Activated T-helper 1 cell treated with Interleukin-2 at 50 U/mL for 16 hours (primary cell): Measurements from ENCODE around the gene ZBTB7C.
"Not testable (repeated sequence)": the region's sequence is repeated elsewhere in the genome, so short reads cannot be mapped to it uniquely, and the experiment has no call there.

Experiments used
- DNase-seq: peaks from one replicate; pipeline ENCODE4 v3.0.0-alpha.2; 2020; ENCODE audit warnings: low read depth

Gene ZBTB7C

GRCh38 chr18:48296581-48296980 is 112.6 kb downstream of the ZBTB7C start:
- DNase-seq, result no peak

GRCh38 chr18:48295586-48296311 is 113.4 kb downstream of the ZBTB7C start:
- DNase-seq, result no peak

GRCh38 chr18:48294899-48295585 is 114.1 kb downstream of the ZBTB7C start:
- DNase-seq, result no peak

GRCh38 chr18:48293954-48294898 is 115.0 kb downstream of the ZBTB7C start:
- DNase-seq, result no peak

GRCh38 chr18:48292782-48293424 is 116.3 kb downstream of the ZBTB7C start:
- no peak for DNase-seq

GRCh38 chr18:48292229-48292628 is 117.0 kb downstream of the ZBTB7C start:
- no peak for DNase-seq

- no peak for DNase-seq
Observed at GRCh38 chr18:48290162-48290926, 118.8 kb downstream of the ZBTB7C start.

GRCh38 chr18:48284743-48285142 is 124.4 kb downstream of the ZBTB7C start:
- DNase-seq, result no peak

- not testable (repeated sequence) for DNase-seq
Observed at GRCh38 chr18:48284011-48284410, 125.2 kb downstream of the ZBTB7C start.

GRCh38 chr18:48281460-48281859 is 127.7 kb downstream of the ZBTB7C start:
- DNase-seq, result not testable (repeated sequence)

- DNase-seq, result no peak
Observed at GRCh38 chr18:48279312-48279711, 129.9 kb downstream of the ZBTB7C start.

- DNase-seq, result no peak
Observed at GRCh38 chr18:48278081-48278480, 131.1 kb downstream of the ZBTB7C start.

- no peak for DNase-seq
Observed at GRCh38 chr18:48274301-48274700, 134.9 kb downstream of the ZBTB7C start.

- no peak for DNase-seq
Observed at GRCh38 chr18:48270929-48271328, 138.3 kb downstream of the ZBTB7C start.

- DNase-seq, result no peak
Observed at GRCh38 chr18:48265328-48265727, 143.9 kb downstream of the ZBTB7C start.

- no peak for DNase-seq
Observed at GRCh38 chr18:48263914-48264902, 145.0 kb downstream of the ZBTB7C start.

- DNase-seq, result no peak
Observed at GRCh38 chr18:48263192-48263853, 145.9 kb downstream of the ZBTB7C start.

GRCh38 chr18:48260237-48260636 is 148.9 kb downstream of the ZBTB7C start:
- no peak for DNase-seq

GRCh38 chr18:48256848-48257247 is 152.3 kb downstream of the ZBTB7C start:
- DNase-seq, result no peak
